SKM-1 treated with dmso at 0.1 percent for 144 hours (cell line): Measurements from ENCODE around the gene FAM219A.
"Not testable (repeated sequence)": the region's sequence is repeated elsewhere in the genome, so short reads cannot be mapped to it uniquely, and the experiment has no call there.

ENCODE experiments used
- DNase-seq: peaks from one replicate; lab custom pipeline; 2025; ENCODE audit not compliant: unreplicated experiment; lab: John Stamatoyannopoulos, UW

Gene FAM219A

GRCh38 chr9:34352957-34353356 is 105.4 kb downstream of the FAM219A start:
- DNase-seq = not testable (repeated sequence)

- not testable (repeated sequence) for DNase-seq
These were observed 106.2 kb downstream of the FAM219A start for GRCh38 chr9:34352122-34352652.

GRCh38 chr9:34349324-34349723 is 109.0 kb downstream of the FAM219A start:
- DNase-seq = no peak
